Measurements from ENCODE around the gene XXYLT1.
"Not testable (repeated sequence)": the region's sequence is repeated elsewhere in the genome, so short reads cannot be mapped to it uniquely, and the experiment has no call there.

Gene XXYLT1

DNA sequence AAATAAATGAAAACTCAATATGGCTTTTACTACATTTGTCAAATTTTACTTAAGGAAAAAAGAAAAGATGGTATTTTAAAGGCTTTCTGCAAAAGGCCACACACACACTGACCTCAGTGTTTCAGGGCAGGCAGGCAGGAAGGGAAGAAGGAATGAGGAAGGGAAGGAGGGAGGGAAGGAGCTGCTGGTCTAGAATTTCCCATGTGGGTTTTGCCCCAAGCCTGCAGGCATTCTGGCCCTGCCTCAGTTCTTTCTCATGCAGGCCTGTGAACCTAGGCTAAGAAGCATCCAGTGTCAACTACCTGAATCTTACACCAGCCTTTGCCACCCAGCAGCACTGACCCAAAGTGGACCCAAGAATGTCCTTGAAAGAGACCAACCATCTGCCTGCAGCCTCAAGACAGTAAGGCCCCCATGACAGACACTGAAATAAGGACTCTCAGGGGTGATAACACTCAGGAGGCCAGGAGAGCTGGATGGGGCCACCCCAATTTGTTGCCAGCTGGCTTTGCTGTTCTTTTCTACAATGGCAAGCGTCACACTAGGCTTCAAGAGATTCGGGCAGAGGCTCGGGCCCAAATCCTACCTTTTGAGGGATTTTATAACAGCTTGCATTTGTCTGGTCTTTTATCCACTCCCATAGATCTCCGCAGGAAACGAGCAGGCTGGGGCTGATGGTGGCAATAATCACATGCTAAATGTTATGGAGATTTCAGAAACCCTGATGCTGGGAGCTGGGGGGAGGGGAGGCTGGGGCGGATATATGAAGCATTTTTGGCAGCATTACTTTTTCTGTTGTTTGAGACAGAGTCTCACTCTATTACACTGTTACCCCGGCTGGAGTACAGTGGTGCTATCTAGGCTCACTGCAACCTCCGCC lies 51.4 kb downstream of the XXYLT1 start:
- POLR2A ChIA-PET = no interaction called here
- TF ChIP-seq ELK4 (IDR thresholded peaks at IDR 0.05; ENCODE audit: borderline replicate concordance, low read depth, low read length) (no peak), ZNF423 (tag by site-specific recombination; IDR thresholded peaks at IDR 0.05) (no peak), TCF7L2 (IDR thresholded peaks at IDR 0.05; ENCODE audit: borderline replicate concordance, low read depth, low read length) (no peak)
- TF ChIP-seq, protein P1, sequence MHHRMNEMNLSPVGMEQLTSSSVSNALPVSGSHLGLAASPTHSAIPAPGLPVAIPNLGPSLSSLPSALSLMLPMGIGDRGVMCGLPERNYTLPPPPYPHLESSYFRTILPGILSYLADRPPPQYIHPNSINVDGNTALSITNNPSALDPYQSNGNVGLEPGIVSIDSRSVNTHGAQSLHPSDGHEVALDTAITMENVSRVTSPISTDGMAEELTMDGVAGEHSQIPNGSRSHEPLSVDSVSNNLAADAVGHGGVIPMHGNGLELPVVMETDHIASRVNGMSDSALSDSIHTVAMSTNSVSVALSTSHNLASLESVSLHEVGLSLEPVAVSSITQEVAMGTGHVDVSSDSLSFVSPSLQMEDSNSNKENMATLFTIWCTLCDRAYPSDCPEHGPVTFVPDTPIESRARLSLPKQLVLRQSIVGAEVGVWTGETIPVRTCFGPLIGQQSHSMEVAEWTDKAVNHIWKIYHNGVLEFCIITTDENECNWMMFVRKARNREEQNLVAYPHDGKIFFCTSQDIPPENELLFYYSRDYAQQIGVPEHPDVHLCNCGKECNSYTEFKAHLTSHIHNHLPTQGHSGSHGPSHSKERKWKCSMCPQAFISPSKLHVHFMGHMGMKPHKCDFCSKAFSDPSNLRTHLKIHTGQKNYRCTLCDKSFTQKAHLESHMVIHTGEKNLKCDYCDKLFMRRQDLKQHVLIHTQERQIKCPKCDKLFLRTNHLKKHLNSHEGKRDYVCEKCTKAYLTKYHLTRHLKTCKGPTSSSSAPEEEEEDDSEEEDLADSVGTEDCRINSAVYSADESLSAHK (tag by site-specific recombination; IDR thresholded peaks at IDR 0.05) = no peak
- Histone ChIP-seq H3K36me3 (ENCODE audit: control insufficient read depth in 2 of 2, insufficient read depth in 1 of 2, low read length in 2 of 2) (no peaks in the 10 kb centered on the region), H3K4me3 (ENCODE audit: low read depth, low read length) (no peak overlapping the region), H3K4me1 (ENCODE audit: control insufficient read depth, insufficient read depth, low read length) (no peaks in the 10 kb centered on the region), H3K9me3 (ENCODE audit: control insufficient read depth, insufficient read depth, low read depth, low read length) (no peaks in the 10 kb centered on the region), H3K27ac (ENCODE audit: extremely low read depth, low read depth, low read length) (no peak overlapping the region)
- CTCF ChIA-PET = interaction anchor here (0.6 kb wide), 1 partner anchor 8 kb away, joined by 3 read pairs; no protein-coding TSS in a partner anchor

GRCh38 chr3:195218331-195218730 lies 52.6 kb downstream of the XXYLT1 start:
- POLR2A ChIA-PET; H3K27ac ChIP-seq (ENCODE audit: extremely low read depth, low read depth, low read length); H3K9me3 ChIP-seq (ENCODE audit: control insufficient read depth, insufficient read depth, low read depth, low read length); H3K4me1 ChIP-seq (ENCODE audit: control insufficient read depth, insufficient read depth, low read length); H3K36me3 ChIP-seq (ENCODE audit: control insufficient read depth in 2 of 2, insufficient read depth in 1 of 2, low read length in 2 of 2); CTCF ChIA-PET; H3K4me3 ChIP-seq (ENCODE audit: low read depth, low read length): not testable (repeated sequence)

GRCh38 chr3:195215576-195215975 lies 55.4 kb downstream of the XXYLT1 start:
- H3K4me3 ChIP-seq (ENCODE audit: low read depth, low read length); POLR2A ChIA-PET; H3K4me1 ChIP-seq (ENCODE audit: control insufficient read depth, insufficient read depth, low read length); CTCF ChIA-PET; H3K36me3 ChIP-seq (ENCODE audit: control insufficient read depth in 2 of 2, insufficient read depth in 1 of 2, low read length in 2 of 2); H3K27ac ChIP-seq (ENCODE audit: extremely low read depth, low read depth, low read length); H3K9me3 ChIP-seq (ENCODE audit: control insufficient read depth, insufficient read depth, low read depth, low read length): not testable (repeated sequence)

GRCh38 chr3:195214381-195214780 lies 56.6 kb downstream of the XXYLT1 start:
- ChIA-PET CTCF (no interaction called here), POLR2A (no interaction called here)
- no peaks in the 10 kb centered on the region for H3K36me3 ChIP-seq (ENCODE audit: control insufficient read depth in 2 of 2, insufficient read depth in 1 of 2, low read length in 2 of 2)
- no peaks in the 10 kb centered on the region for H3K4me1 ChIP-seq (ENCODE audit: control insufficient read depth, insufficient read depth, low read length)
- no peaks in the 10 kb centered on the region for H3K9me3 ChIP-seq (ENCODE audit: control insufficient read depth, insufficient read depth, low read depth, low read length)
- no peak overlapping the region for H3K27ac ChIP-seq (ENCODE audit: extremely low read depth, low read depth, low read length)
- no peak overlapping the region for H3K4me3 ChIP-seq (ENCODE audit: low read depth, low read length)
- no peak for TF ChIP-seq ZNF274 (IDR thresholded peaks at IDR 0.05; ENCODE audit: low read length)
- TF ChIP-seq ZNF274 (tag by site-specific recombination; IDR thresholded peaks at IDR 0.05; ENCODE audit: borderline replicate concordance) = no peak
- no peak for TF ChIP-seq ZNF600 (tag by site-specific recombination; IDR thresholded peaks at IDR 0.05)
- TF ChIP-seq ZNF140 (tag by site-specific recombination; IDR thresholded peaks at IDR 0.05) = no peak
- TF ChIP-seq KLF10 (tag by site-specific recombination; IDR thresholded peaks at IDR 0.05) = no peak
- TF ChIP-seq EGR2 (tag by site-specific recombination; IDR thresholded peaks at IDR 0.05; ENCODE audit: low read depth) = no peak
- TF ChIP-seq YY1 (tag by site-specific recombination; IDR thresholded peaks at IDR 0.05) = no peak
- TF ChIP-seq ZFP37 (tag by site-specific recombination; IDR thresholded peaks at IDR 0.05) = no peak
- no peak for TF ChIP-seq ZNF324 (tag by site-specific recombination; IDR thresholded peaks at IDR 0.05)
- no peak for TF ChIP-seq ZNF404 (tag by site-specific recombination; IDR thresholded peaks at IDR 0.05)
- no peak for TF ChIP-seq MEIS1 (CRISPR knock-in tag; IDR thresholded peaks at IDR 0.05; ENCODE audit: borderline replicate concordance)
- TF ChIP-seq, protein P2, sequence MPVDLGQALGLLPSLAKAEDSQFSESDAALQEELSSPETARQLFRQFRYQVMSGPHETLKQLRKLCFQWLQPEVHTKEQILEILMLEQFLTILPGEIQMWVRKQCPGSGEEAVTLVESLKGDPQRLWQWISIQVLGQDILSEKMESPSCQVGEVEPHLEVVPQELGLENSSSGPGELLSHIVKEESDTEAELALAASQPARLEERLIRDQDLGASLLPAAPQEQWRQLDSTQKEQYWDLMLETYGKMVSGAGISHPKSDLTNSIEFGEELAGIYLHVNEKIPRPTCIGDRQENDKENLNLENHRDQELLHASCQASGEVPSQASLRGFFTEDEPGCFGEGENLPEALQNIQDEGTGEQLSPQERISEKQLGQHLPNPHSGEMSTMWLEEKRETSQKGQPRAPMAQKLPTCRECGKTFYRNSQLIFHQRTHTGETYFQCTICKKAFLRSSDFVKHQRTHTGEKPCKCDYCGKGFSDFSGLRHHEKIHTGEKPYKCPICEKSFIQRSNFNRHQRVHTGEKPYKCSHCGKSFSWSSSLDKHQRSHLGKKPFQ (tag by site-specific recombination; IDR thresholded peaks at IDR 0.05) = no peak
- TF ChIP-seq CTCF (tag by site-specific recombination; IDR thresholded peaks at IDR 0.05) = no peak
- no peak for TF ChIP-seq ZBTB1 (tag by site-specific recombination; IDR thresholded peaks at IDR 0.05)
- no peak for TF ChIP-seq ZNF555 (tag by site-specific recombination; conservative IDR thresholded peaks at IDR 0.05)
- TF ChIP-seq SP3 (tag by site-specific recombination; IDR thresholded peaks at IDR 0.05) = no peak
- TF ChIP-seq ZNF2 (tag by site-specific recombination; IDR thresholded peaks at IDR 0.05) = no peak

Data from HEK293 (cell line).